ENCODE results near the gene PCGF2.
A peak's percentile ranks its signal among the peaks of the same experiment; 100 is the strongest.

The PCGF2 gene

GRCh38 chr17:38779965-38780752 lies 32.0 kb upstream of the PCGF2 start:
- no peak overlapping the region for H3K9ac ChIP-seq (ENCODE audit: low read length)
- H3K27me3 ChIP-seq (ENCODE audit: control insufficient read depth, insufficient read depth, low read length) = no peaks in the 10 kb centered on the region
- no peak overlapping the region for H3K27ac ChIP-seq (ENCODE audit: low read length)
- H3K4me3 ChIP-seq (ENCODE audit: low read length) = no peak overlapping the region
- no peaks in the 10 kb centered on the region for H3K9me3 ChIP-seq (ENCODE audit: control insufficient read depth, low read depth, low read length)
- peaks cover 82% of the 10 kb centered on the region for H3K36me3 ChIP-seq (ENCODE audit: control insufficient read depth, low read depth, low read length)
- no peaks in the 10 kb centered on the region for H3K4me1 ChIP-seq (ENCODE audit: control insufficient read depth, low read depth, low read length)

- no peaks in the 10 kb centered on the region for H3K27me3 ChIP-seq (ENCODE audit: control insufficient read depth, insufficient read depth, low read length)
- H3K4me3 ChIP-seq (ENCODE audit: low read length) = no peak overlapping the region
- no peak overlapping the region for H3K9ac ChIP-seq (ENCODE audit: low read length)
- H3K27ac ChIP-seq (ENCODE audit: low read length) = no peak overlapping the region
- H3K4me1 ChIP-seq (ENCODE audit: control insufficient read depth, low read depth, low read length) = no peaks in the 10 kb centered on the region
- no peaks in the 10 kb centered on the region for H3K9me3 ChIP-seq (ENCODE audit: control insufficient read depth, low read depth, low read length)
- peaks cover 76% of the 10 kb centered on the region for H3K36me3 ChIP-seq (ENCODE audit: control insufficient read depth, low read depth, low read length)
These were observed 29.6 kb upstream of the PCGF2 start for GRCh38 chr17:38777641-38778250.

- no peak overlapping the region for H3K9ac ChIP-seq (ENCODE audit: low read length)
- no peak overlapping the region for H3K4me3 ChIP-seq (ENCODE audit: low read length)
- H3K36me3 ChIP-seq (ENCODE audit: control insufficient read depth, low read depth, low read length) = peaks cover 69% of the 10 kb centered on the region
- no peaks in the 10 kb centered on the region for H3K4me1 ChIP-seq (ENCODE audit: control insufficient read depth, low read depth, low read length)
- no peak overlapping the region for H3K27ac ChIP-seq (ENCODE audit: low read length)
- H3K9me3 ChIP-seq (ENCODE audit: control insufficient read depth, low read depth, low read length) = no peaks in the 10 kb centered on the region
- H3K27me3 ChIP-seq (ENCODE audit: control insufficient read depth, insufficient read depth, low read length) = no peaks in the 10 kb centered on the region
These were observed 25.1 kb upstream of the PCGF2 start for GRCh38 chr17:38773258-38773657.

- no peaks in the 10 kb centered on the region for H3K27me3 ChIP-seq (ENCODE audit: control insufficient read depth, insufficient read depth, low read length)
- no peak overlapping the region for H3K4me3 ChIP-seq (ENCODE audit: low read length)
- no peak overlapping the region for H3K9ac ChIP-seq (ENCODE audit: low read length)
- no peaks in the 10 kb centered on the region for H3K9me3 ChIP-seq (ENCODE audit: control insufficient read depth, low read depth, low read length)
- no peaks in the 10 kb centered on the region for H3K4me1 ChIP-seq (ENCODE audit: control insufficient read depth, low read depth, low read length)
- no peak overlapping the region for H3K27ac ChIP-seq (ENCODE audit: low read length)
- H3K36me3 ChIP-seq (ENCODE audit: control insufficient read depth, low read depth, low read length) = peaks cover 77% of the 10 kb centered on the region
These were observed 20.3 kb upstream of the PCGF2 start for GRCh38 chr17:38768417-38768816.

DNA sequence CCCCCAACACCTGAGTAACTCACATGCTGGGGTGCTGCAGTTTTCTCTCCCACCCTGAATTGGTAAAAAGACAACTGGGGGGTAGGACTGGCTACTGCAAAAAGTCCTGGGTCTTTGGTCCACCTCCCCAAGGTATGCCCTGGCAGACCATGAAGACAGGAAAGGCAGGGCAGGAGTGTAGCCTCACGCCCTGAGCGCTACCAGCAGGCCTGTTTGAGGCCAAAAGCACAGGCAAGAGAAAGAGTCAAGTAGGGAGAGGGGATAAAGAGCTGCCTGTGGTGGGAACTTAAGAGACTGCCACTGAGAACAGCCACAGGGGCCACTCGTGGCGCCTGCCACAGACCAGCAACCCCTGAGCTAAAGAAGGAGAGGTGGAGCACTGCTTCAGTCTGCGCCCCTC lies 18.2 kb upstream of the PCGF2 start:
- Histone ChIP-seq H3K36me3 (ENCODE audit: control insufficient read depth, low read depth, low read length) (peaks cover 75% of the 10 kb centered on the region), H3K27ac (ENCODE audit: low read length) (no peak overlapping the region)

DNA sequence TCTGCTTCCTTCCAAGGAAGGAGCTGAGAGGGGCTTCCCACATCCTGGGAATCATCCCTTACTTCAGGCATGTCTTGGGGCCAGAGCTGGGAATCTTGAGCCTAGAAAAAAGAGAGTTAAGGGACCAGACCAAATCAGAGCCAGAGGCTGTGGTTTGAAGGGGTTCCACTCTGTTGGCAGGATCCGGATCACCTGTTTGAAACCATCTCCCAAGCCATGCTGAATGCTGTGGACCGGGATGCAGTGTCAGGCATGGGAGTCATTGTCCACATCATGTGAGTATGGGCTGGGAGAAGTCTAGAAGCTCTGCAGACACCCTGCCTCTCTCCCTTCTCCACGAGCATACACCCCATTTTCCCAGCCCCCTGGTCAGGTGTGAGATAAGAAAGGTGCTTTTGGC lies 14.1 kb upstream of the PCGF2 start:
- Histone ChIP-seq H3K27ac (ENCODE audit: low read length) (no peak overlapping the region), H3K9ac (ENCODE audit: low read length) (no peak overlapping the region), H3K36me3 (ENCODE audit: control insufficient read depth, low read depth, low read length) (peaks cover 67% of the 10 kb centered on the region), H3K4me1 (ENCODE audit: control insufficient read depth, low read depth, low read length) (no peaks in the 10 kb centered on the region), H3K4me3 (ENCODE audit: low read length) (no peak overlapping the region), H3K9me3 (ENCODE audit: control insufficient read depth, low read depth, low read length) (no peaks in the 10 kb centered on the region), H3K27me3 (ENCODE audit: control insufficient read depth, insufficient read depth, low read length) (no peaks in the 10 kb centered on the region)

More for the DNA sequence above, 18.2 kb upstream of the PCGF2 start:
- Histone ChIP-seq H3K4me1 (ENCODE audit: control insufficient read depth, low read depth, low read length) (no peaks in the 10 kb centered on the region), H3K9me3 (ENCODE audit: control insufficient read depth, low read depth, low read length) (no peaks in the 10 kb centered on the region), H3K27me3 (ENCODE audit: control insufficient read depth, insufficient read depth, low read length) (no peaks in the 10 kb centered on the region), H3K4me3 (ENCODE audit: low read length) (no peak overlapping the region), H3K9ac (ENCODE audit: low read length) (no peak overlapping the region)

DNA sequence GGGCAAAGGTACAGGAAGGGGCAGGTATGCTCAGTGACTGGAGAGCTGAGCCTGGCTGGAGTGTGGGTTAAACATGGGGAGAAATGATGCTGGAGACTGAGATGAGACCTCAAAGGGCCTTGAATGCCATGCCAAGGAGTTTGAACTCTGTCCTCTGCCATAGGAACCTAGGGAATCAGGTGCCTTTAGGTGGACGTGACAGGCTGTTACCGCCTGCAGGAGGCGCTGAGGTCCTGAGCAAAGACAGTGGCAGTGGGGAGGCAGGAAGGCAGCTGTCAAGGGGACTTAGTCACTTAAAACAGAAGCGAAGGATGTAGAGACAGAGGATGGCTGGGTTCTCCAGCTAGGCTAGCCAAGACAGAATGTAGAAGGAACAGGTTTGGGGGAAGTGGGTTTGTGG lies 13.5 kb upstream of the PCGF2 start:
- Histone ChIP-seq H3K27me3 (ENCODE audit: control insufficient read depth, insufficient read depth, low read length) (no peaks in the 10 kb centered on the region), H3K4me1 (ENCODE audit: control insufficient read depth, low read depth, low read length) (no peaks in the 10 kb centered on the region), H3K9ac (ENCODE audit: low read length) (no peak overlapping the region), H3K4me3 (ENCODE audit: low read length) (no peak overlapping the region), H3K9me3 (ENCODE audit: control insufficient read depth, low read depth, low read length) (no peaks in the 10 kb centered on the region), H3K36me3 (ENCODE audit: control insufficient read depth, low read depth, low read length) (peaks cover 63% of the 10 kb centered on the region), H3K27ac (ENCODE audit: low read length) (no peak overlapping the region)

GRCh38 chr17:38753071-38753506 lies 5.0 kb upstream of the PCGF2 start:
- Histone ChIP-seq H3K9me3 (ENCODE audit: control insufficient read depth, low read depth, low read length) (no peaks in the 10 kb centered on the region), H3K36me3 (ENCODE audit: control insufficient read depth, low read depth, low read length) (peaks cover 19% of the 10 kb centered on the region), H3K4me3 (ENCODE audit: low read length) (peak overlapping the region; percentile 74), H3K4me1 (ENCODE audit: control insufficient read depth, low read depth, low read length) (peaks cover 14% of the 10 kb centered on the region), H3K27me3 (ENCODE audit: control insufficient read depth, insufficient read depth, low read length) (peaks cover 13% of the 10 kb centered on the region), H3K27ac (ENCODE audit: low read length) (no peak overlapping the region), H3K9ac (ENCODE audit: low read length) (peak overlapping the region; percentile 78)

- Histone ChIP-seq H3K9ac (ENCODE audit: low read length) (peak within 1 kb of the TSS; percentile 82), H3K27me3 (ENCODE audit: control insufficient read depth, insufficient read depth, low read length) (peaks cover 13% of the 10 kb centered on the region), H3K27ac (ENCODE audit: low read length) (peak within 1 kb of the TSS; percentile 58), H3K4me3 (ENCODE audit: low read length) (peak within 1 kb of the TSS; percentile 74), H3K36me3 (ENCODE audit: control insufficient read depth, low read depth, low read length) (peaks cover 15% of the 10 kb centered on the region), H3K9me3 (ENCODE audit: control insufficient read depth, low read depth, low read length) (no peaks in the 10 kb centered on the region), H3K4me1 (ENCODE audit: control insufficient read depth, low read depth, low read length) (peaks cover 14% of the 10 kb centered on the region)
These were observed 4.4 kb upstream of the PCGF2 start, which contains the start of gene PSMB3 for GRCh38 chr17:38752308-38753070. Gene PSMB3, plus strand, starts transcription at chr17:38752741. Its CDS starts 86 bp downstream, at chr17:38752827.

GRCh38 chr17:38751808-38752307 lies 3.7 kb upstream of the PCGF2 start:
- Histone ChIP-seq H3K27ac (ENCODE audit: low read length) (peak overlapping the region; percentile 58), H3K36me3 (ENCODE audit: control insufficient read depth, low read depth, low read length) (peaks cover 15% of the 10 kb centered on the region), H3K27me3 (ENCODE audit: control insufficient read depth, insufficient read depth, low read length) (peaks cover 13% of the 10 kb centered on the region), H3K4me3 (ENCODE audit: low read length) (peak overlapping the region; percentile 74), H3K9ac (ENCODE audit: low read length) (peak overlapping the region; percentile 82), H3K4me1 (ENCODE audit: control insufficient read depth, low read depth, low read length) (peaks cover 15% of the 10 kb centered on the region), H3K9me3 (ENCODE audit: control insufficient read depth, low read depth, low read length) (no peaks in the 10 kb centered on the region)

GRCh38 chr17:38751144-38751807 lies 3.1 kb upstream of the PCGF2 start:
- H3K4me3 ChIP-seq (ENCODE audit: low read length) = peak overlapping the region; percentile 74
- H3K27ac ChIP-seq (ENCODE audit: low read length) = no peak overlapping the region
- no peaks in the 10 kb centered on the region for H3K9me3 ChIP-seq (ENCODE audit: control insufficient read depth, low read depth, low read length)
- peaks cover 13% of the 10 kb centered on the region for H3K27me3 ChIP-seq (ENCODE audit: control insufficient read depth, insufficient read depth, low read length)
- peak overlapping the region; percentile 76 for H3K9ac ChIP-seq (ENCODE audit: low read length)
- peaks cover 13% of the 10 kb centered on the region for H3K36me3 ChIP-seq (ENCODE audit: control insufficient read depth, low read depth, low read length)
- H3K4me1 ChIP-seq (ENCODE audit: control insufficient read depth, low read depth, low read length) = peaks cover 20% of the 10 kb centered on the region
